Osteocyte (in vitro differentiated cells): Measurements from ENCODE around the gene CRYL1. TPM values are rescaled to one million over a fixed set of nuclear protein-coding genes. Genes with fewer than 3 reads are reported as not detected.

ENCODE experiments used
- DNase-seq: peaks from one replicate; pipeline ENCODE4 v3.0.0; 2021; ENCODE audit warnings: mixed read lengths; ENCODE audit not compliant: unreplicated experiment; ENCODE audit errors: extremely low spot score
- H3K27ac Mint-ChIP-seq: one replicate; pipeline ENCODE4 v1.8.0; 2021; ENCODE audit warnings: mild to moderate bottlenecking, mixed read lengths; ENCODE audit not compliant: unreplicated experiment
- H3K27me3 Mint-ChIP-seq: one replicate; pipeline ENCODE4 v1.8.0; 2021; ENCODE audit warnings: mixed read lengths; ENCODE audit not compliant: unreplicated experiment
- H3K36me3 Mint-ChIP-seq: one replicate; pipeline ENCODE4 v1.8.0; 2021; ENCODE audit warnings: mixed read lengths; ENCODE audit not compliant: unreplicated experiment
- H3K4me1 Mint-ChIP-seq: one replicate; pipeline ENCODE4 v1.8.0; 2021; ENCODE audit warnings: mixed read lengths; ENCODE audit not compliant: unreplicated experiment
- H3K4me3 Mint-ChIP-seq: one replicate; pipeline ENCODE4 v1.8.0; 2021; ENCODE audit warnings: mild to moderate bottlenecking, moderate library complexity, mixed read lengths; ENCODE audit not compliant: unreplicated experiment
- H3K9me3 Mint-ChIP-seq: one replicate; pipeline ENCODE4 v1.8.0; 2021; ENCODE audit warnings: mixed read lengths; ENCODE audit not compliant: unreplicated experiment
- CTCF ChIP-seq: fragments of 200-600 bp; sonication (generic); IDR thresholded peaks from 2 replicates; pipeline ENCODE4 v1.5.0; 2021; ENCODE audit warnings: antibody characterized with exemption, mild to moderate bottlenecking, moderate library complexity
- total RNA-seq: library from RNA; stranded (reverse); gene quantifications from 2 replicates; pipeline ENCODE4 v1.2.1, GENCODE V29; 2021

Gene CRYL1
- total RNA-seq, 1 donor from 2014 or later, result 22.5 TPM

GRCh38 chr13:20487927-20488326 is 37.7 kb downstream of the CRYL1 start:
- H3K4me3 Mint-ChIP-seq, result no peak overlapping the region
- no peaks in the 10 kb centered on the region for H3K9me3 Mint-ChIP-seq
- no peaks in the 10 kb centered on the region for H3K4me1 Mint-ChIP-seq
- no peak overlapping the region for H3K27ac Mint-ChIP-seq
- peaks cover 4% of the 10 kb centered on the region for H3K36me3 Mint-ChIP-seq
- H3K27me3 Mint-ChIP-seq, result no peaks in the 10 kb centered on the region
- TF ChIP-seq CTCF, result no peak
- no peak for DNase-seq

- DNase-seq, result no peak
- peaks cover 3% of the 10 kb centered on the region for H3K36me3 Mint-ChIP-seq
- no peaks in the 10 kb centered on the region for H3K27me3 Mint-ChIP-seq
- H3K27ac Mint-ChIP-seq, result no peak overlapping the region
- no peak overlapping the region for H3K4me3 Mint-ChIP-seq
- H3K9me3 Mint-ChIP-seq, result no peaks in the 10 kb centered on the region
- no peak for TF ChIP-seq CTCF
- H3K4me1 Mint-ChIP-seq, result no peaks in the 10 kb centered on the region
These were observed 42.9 kb downstream of the CRYL1 start for GRCh38 chr13:20482787-20483186.

- no peak for TF ChIP-seq CTCF
- Mint-ChIP-seq H3K27me3 (no peaks in the 10 kb centered on the region), H3K9me3 (no peaks in the 10 kb centered on the region), H3K4me3 (no peak overlapping the region), H3K36me3 (peaks cover 3% of the 10 kb centered on the region), H3K27ac (no peak overlapping the region), H3K4me1 (no peaks in the 10 kb centered on the region)
- no peak for DNase-seq
These were observed 43.3 kb downstream of the CRYL1 start for GRCh38 chr13:20482275-20482761.

GRCh38 chr13:20477394-20477793 is 48.3 kb downstream of the CRYL1 start:
- H3K36me3 Mint-ChIP-seq, result no peaks in the 10 kb centered on the region
- no peak overlapping the region for H3K27ac Mint-ChIP-seq
- H3K27me3 Mint-ChIP-seq, result no peaks in the 10 kb centered on the region
- peaks cover 4% of the 10 kb centered on the region for H3K4me1 Mint-ChIP-seq
- DNase-seq, result no peak
- no peaks in the 10 kb centered on the region for H3K9me3 Mint-ChIP-seq
- H3K4me3 Mint-ChIP-seq, result no peak overlapping the region
- TF ChIP-seq CTCF, result no peak

GRCh38 chr13:20475927-20476691 is 49.5 kb downstream of the CRYL1 start:
- Mint-ChIP-seq H3K27ac (no peak overlapping the region), H3K36me3 (no peaks in the 10 kb centered on the region), H3K4me1 (peaks cover 4% of the 10 kb centered on the region), H3K9me3 (no peaks in the 10 kb centered on the region), H3K4me3 (no peak overlapping the region), H3K27me3 (no peaks in the 10 kb centered on the region)
- TF ChIP-seq CTCF, result no peak
- no peak for DNase-seq
